Mucosa of stomach (tissue), 1 donor: ENCODE results near the gene NCKAP5.

Source experiments
- H3K27me3 ChIP-seq: one replicate; pipeline ENCODE4 v1.7.0; 2013; ENCODE audit warnings: mild to moderate bottlenecking, low read length; ENCODE audit not compliant: control insufficient read depth, insufficient read depth
- H3K36me3 ChIP-seq: one replicate; pipeline ENCODE4 v1.7.0; 2013; ENCODE audit warnings: low read length; ENCODE audit not compliant: control insufficient read depth, insufficient read depth
- H3K4me1 ChIP-seq: one replicate; pipeline ENCODE4 v1.7.0; 2013; ENCODE audit warnings: mild to moderate bottlenecking, low read length; ENCODE audit not compliant: control insufficient read depth, insufficient read depth
- H3K4me3 ChIP-seq: one replicate; pipeline ENCODE4 v1.7.0; 2013; ENCODE audit warnings: low read length
- H3K9ac ChIP-seq: one replicate; pipeline ENCODE4 v1.7.0; 2013; ENCODE audit warnings: mild to moderate bottlenecking, low read length, moderate library complexity
- H3K9me3 ChIP-seq: one replicate; pipeline ENCODE4 v1.7.0; 2013; ENCODE audit warnings: mild to moderate bottlenecking, low read length, moderate library complexity; ENCODE audit not compliant: control insufficient read depth
- donor health status: Pancreatic carcinoma.

The NCKAP5 gene

DNA sequence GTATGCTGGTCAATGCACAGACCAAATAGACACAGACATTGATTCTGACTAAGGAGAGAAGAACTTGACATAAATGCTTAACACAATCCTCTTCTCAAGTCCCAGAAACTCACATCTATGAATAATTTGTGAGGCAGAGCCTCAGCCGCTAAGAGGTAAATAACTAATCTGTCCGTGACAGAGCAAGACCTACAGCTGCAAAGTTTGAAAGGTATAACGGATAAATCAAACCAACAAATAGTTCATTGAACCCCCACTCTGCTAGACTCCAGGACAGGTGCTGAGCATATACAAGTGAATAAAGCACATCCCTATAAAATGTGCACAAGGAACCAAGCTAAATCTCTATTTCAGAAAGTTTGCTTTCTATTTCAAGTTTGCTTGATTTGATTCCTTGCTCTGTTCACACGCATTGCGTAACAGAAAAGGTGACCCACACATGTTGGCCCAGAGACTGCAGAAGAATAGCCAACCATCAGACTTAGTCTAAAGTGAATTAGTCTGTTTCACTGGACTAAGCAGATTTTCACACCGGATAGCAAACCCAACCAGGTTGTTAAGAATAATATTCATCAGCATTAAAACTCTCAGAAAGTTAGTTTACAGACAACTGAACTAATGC lies 51.7 kb downstream of the NCKAP5 start:
- Histone ChIP-seq H3K36me3 (no peaks in the 10 kb centered on the region), H3K9ac (no peak overlapping the region), H3K4me1 (no peaks in the 10 kb centered on the region), H3K9me3 (no peaks in the 10 kb centered on the region), H3K4me3 (no peak overlapping the region), H3K27me3 (no peaks in the 10 kb centered on the region)

DNA sequence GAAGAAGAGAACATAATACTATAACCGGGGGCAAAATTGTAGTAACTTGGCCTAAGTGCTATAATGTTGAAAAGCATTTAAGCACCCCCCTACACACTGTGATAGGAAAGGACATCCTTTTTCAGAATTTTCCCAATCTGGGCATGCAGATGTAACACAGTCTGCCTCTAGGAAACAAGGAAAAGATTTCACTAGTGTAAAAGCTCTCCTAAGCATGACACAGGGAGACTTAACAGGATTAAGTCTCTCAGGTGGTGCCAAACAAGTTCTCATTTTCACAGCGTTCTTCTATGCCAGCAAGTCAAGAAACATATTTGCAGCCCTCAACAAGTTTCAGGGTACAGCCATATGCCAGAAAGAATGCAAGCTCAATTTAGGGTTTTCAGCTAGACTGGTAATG lies 53.0 kb downstream of the NCKAP5 start:
- Histone ChIP-seq H3K4me1 (no peaks in the 10 kb centered on the region), H3K27me3 (no peaks in the 10 kb centered on the region), H3K9ac (no peak overlapping the region), H3K4me3 (no peak overlapping the region), H3K36me3 (no peaks in the 10 kb centered on the region), H3K9me3 (no peaks in the 10 kb centered on the region)

DNA sequence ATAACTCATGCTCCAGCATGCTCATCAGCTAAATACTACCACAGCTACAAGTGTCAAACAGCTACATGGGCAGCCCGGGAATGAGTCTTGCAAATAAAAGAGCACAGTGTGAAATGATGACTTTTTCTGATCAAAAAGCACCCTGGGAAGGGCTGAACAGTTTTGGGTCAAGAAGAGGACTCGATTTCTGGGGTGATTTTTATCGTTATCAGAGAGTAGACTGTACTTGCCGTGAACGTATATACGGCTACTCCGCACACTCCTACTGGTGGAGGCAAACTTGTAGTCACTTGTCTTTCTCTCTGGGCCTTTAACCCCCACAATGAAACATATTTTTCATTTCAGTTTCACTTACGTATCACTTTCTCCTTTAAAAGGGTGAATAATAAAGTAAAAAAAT lies 54.4 kb downstream of the NCKAP5 start:
- Histone ChIP-seq H3K36me3 (no peaks in the 10 kb centered on the region), H3K9ac (no peak overlapping the region), H3K27me3 (no peaks in the 10 kb centered on the region), H3K4me3 (no peak overlapping the region), H3K4me1 (no peaks in the 10 kb centered on the region), H3K9me3 (no peaks in the 10 kb centered on the region)

DNA sequence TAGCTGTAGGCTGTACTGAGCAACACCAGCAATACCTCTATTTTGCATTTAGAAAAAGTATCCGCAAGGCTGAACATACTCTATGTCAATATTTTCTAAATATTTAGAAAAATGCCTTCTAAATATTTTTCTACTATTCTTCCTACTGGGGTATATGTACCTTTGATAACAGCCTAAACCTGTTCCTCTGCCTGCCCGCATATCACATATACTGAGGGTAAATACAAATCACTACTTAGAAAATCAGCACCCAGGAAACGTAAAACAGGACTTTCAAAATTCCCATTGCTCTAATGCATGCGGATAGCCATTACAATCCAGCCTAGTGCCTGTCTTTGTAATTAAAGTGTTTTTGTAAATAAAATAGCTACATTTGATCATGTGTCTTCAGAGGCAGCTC lies 56.1 kb downstream of the NCKAP5 start:
- H3K9ac ChIP-seq: no peak overlapping the region
- H3K9me3 ChIP-seq: no peaks in the 10 kb centered on the region
- H3K27me3 ChIP-seq: no peaks in the 10 kb centered on the region
- no peaks in the 10 kb centered on the region for H3K36me3 ChIP-seq
- H3K4me1 ChIP-seq: no peaks in the 10 kb centered on the region
- H3K4me3 ChIP-seq: no peak overlapping the region

DNA sequence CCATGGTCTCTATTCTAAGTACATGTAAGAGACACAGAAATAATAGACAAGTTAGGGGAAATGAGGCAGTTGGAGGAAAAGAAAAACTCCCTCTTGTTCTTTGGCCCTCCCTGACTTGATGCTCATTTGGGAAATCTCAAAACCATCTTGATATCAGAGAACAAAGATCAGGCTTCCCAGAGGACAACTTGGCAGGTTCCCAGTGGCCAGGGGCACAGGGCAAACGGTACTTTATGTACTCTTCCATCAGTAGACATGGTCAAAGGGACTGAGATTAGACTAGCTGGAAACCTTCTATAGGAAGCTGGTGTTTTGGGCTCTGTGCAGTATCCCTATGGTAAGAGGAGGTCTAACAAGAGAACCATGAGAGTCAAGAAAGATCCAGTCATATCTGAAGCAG lies 56.6 kb downstream of the NCKAP5 start:
- Histone ChIP-seq H3K9ac (no peak overlapping the region), H3K4me1 (no peaks in the 10 kb centered on the region), H3K36me3 (no peaks in the 10 kb centered on the region), H3K9me3 (no peaks in the 10 kb centered on the region), H3K27me3 (no peaks in the 10 kb centered on the region), H3K4me3 (no peak overlapping the region)

DNA sequence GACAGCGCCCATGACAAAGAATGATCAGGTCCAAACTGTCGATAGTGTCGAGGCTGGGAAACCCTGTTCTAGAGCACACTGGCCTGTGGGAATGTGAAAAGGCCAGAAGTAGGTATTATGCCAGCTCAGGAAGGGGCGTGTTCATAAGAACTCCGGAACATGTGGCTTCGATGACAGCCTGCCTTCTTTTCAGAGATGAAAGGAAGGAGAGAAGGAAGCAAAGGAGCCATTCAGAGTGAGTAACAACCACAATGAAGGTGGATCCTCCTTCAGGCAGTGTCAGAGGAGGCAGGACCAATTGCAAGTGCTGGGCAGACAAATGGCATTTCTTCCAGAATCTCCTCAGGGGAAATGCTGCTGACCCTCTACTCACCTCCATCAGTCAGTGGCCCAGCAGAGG lies 58.5 kb downstream of the NCKAP5 start:
- H3K9ac ChIP-seq: no peak overlapping the region
- H3K4me3 ChIP-seq: no peak overlapping the region
- no peaks in the 10 kb centered on the region for H3K27me3 ChIP-seq
- peaks cover 3% of the 10 kb centered on the region for H3K4me1 ChIP-seq
- no peaks in the 10 kb centered on the region for H3K9me3 ChIP-seq
- H3K36me3 ChIP-seq: no peaks in the 10 kb centered on the region

DNA sequence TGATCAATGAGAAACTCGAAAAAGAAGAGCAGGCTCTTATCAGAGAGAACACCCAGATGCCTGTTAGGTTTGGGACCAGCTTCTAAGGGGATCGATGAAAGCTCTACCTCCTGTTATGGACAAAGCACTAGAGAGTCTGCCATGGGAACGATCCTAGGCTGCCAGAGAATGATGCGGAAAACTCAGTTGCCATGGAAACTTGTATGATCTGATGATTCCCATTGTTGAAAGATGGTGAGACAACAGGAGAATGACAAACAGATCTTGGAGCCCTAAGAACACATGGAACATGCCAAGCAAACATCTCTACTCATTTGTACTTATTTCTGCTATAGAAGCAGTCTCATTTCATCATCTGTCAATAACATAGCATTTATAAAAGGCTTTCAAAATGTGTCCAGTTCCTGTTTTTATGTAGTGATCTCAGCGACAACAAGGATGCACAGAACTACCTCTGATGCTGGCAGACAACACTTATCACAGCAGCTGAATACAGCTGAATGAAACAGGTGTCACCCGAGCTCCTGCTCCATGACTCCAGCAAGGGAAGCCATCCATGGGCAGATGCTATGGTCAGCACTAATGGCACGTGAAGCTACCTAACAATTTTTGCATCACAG lies 59.6 kb downstream of the NCKAP5 start:
- Histone ChIP-seq H3K4me1 (peaks cover 9% of the 10 kb centered on the region), H3K36me3 (no peaks in the 10 kb centered on the region), H3K4me3 (no peak overlapping the region), H3K27me3 (no peaks in the 10 kb centered on the region), H3K9ac (no peak overlapping the region), H3K9me3 (no peaks in the 10 kb centered on the region)

DNA sequence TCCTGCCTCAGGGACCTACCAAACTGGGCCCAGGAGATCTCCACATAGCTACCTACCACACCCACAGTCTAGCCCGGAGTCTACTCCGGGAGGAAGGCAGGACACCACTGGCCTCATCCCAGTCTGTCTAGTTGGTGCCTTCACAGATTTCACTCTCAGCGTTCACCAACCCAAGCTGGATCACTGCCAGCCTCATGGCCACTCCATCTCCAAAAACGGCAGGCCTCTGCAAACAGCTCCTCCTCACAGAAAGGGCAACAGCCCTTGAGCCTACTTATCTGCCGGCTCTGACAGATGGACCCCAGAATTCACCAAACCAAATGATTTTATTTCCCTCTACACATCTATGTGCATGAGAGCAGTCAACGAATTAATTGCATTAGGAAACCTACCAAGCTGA lies 61.3 kb downstream of the NCKAP5 start:
- Histone ChIP-seq H3K4me1 (peaks cover 19% of the 10 kb centered on the region), H3K36me3 (no peaks in the 10 kb centered on the region), H3K9me3 (no peaks in the 10 kb centered on the region), H3K9ac (no peak overlapping the region), H3K4me3 (no peak overlapping the region), H3K27me3 (no peaks in the 10 kb centered on the region)

DNA sequence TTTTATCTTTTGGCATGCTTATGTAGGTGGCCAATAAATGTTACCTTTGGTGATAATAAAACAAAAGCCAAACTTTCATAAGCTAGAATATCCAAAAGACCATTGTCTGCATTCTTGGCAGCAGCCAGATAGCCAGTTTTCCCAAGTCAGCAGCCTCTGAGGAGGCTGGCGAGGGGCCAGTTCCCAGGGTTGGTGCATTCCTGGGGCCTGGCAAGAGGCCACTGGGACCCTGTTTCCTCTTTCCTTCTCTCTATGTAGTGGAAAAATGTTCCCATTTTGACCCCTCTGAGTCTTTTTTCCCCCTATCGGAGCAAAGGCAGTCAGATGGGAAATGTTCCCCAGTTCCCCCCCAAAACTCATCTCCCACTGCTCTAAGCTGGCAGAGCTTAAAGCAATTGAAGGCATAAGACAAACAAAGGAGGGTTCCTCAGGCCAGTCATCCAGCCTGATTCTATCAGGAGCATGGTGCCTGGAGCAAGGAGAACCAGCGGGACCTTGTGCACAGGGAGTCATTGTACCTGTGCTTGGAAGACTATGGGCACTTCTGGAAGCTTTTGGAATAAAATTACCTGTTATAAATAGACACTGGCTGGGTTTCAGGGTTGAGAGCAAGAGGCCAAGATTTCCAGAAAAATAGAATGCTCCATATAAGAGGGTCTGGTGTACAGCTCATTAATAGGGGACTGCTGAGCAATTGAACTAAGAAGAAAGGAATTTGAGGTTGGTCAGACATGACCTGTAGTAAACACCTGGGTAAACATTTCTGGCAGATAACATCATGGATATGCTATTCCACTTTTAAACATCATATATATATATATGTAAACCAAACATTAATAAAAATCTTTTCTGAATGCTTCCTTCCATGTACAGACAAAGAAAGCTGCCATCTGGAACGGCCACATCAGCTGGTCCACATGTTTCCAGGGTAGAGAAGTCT lies 63.4 kb downstream of the NCKAP5 start:
- Histone ChIP-seq H3K4me3 (no peak overlapping the region), H3K9me3 (no peaks in the 10 kb centered on the region), H3K9ac (no peak overlapping the region), H3K36me3 (no peaks in the 10 kb centered on the region), H3K27me3 (no peaks in the 10 kb centered on the region), H3K4me1 (peaks cover 19% of the 10 kb centered on the region)

DNA sequence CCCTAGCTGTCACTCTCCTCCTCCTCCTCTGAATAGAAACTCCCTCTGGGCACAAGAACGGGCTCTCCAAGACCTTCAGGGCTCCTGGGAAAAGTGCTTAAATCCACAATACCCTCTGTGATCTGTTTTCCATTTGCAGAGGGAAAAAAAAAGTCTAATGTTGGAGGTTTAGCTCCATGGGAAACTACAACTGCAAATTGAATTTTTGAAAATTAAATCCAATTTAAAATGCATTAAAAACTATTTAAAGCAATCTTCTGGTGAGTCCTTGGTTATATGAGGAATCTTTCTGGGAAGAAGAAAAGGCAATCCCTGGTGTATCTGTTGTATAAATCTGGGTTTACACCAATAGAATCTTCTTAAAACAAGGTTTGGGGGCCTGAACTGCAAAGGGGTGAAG lies 64.3 kb downstream of the NCKAP5 start:
- Histone ChIP-seq H3K4me3 (no peak overlapping the region), H3K27me3 (no peaks in the 10 kb centered on the region), H3K9me3 (no peaks in the 10 kb centered on the region), H3K9ac (no peak overlapping the region), H3K36me3 (no peaks in the 10 kb centered on the region), H3K4me1 (peaks cover 24% of the 10 kb centered on the region)

DNA sequence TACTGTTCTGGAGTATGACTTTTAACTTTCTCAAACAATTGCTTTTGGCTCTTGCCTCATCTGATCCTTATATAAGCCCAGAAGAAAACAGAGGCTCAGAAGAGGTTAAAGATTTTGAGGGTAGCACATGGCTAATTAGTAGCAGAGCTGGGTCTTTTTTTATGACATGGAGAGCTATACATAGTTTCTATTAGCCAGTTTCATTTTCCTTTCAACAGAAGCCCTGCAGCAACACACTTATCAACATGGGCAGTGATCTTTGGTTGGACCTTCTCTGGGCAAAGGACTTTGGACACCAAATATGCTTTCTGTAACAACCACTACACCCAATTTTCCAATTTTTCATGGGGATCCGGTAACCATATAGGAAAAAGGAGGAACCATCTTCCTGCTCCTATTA lies 64.9 kb downstream of the NCKAP5 start:
- no peaks in the 10 kb centered on the region for H3K9me3 ChIP-seq
- H3K27me3 ChIP-seq: no peaks in the 10 kb centered on the region
- H3K36me3 ChIP-seq: no peaks in the 10 kb centered on the region
- H3K4me1 ChIP-seq: peaks cover 27% of the 10 kb centered on the region
- no peak overlapping the region for H3K4me3 ChIP-seq
- H3K9ac ChIP-seq: no peak overlapping the region

DNA sequence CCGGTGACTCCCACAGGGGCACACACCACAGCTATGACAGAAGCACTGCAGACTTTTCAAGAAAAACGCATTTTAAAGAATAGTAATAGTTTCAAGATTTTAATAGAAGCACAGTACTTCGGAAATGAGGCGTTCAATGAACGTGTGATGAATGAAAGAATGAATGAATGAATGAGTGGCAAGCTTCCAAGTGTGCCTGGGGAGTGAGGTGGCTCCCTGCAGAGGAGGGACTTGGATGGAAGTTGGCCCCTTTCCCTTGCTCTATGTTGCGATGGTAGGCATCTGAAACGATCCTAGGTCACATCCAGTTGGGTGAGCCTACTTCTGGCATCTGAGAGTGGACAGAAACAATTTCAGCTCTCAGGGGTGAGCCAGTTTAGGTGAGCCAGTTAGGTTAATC lies 65.6 kb downstream of the NCKAP5 start:
- Histone ChIP-seq H3K4me1 (peaks cover 32% of the 10 kb centered on the region), H3K4me3 (no peak overlapping the region), H3K9ac (no peak overlapping the region), H3K27me3 (no peaks in the 10 kb centered on the region), H3K9me3 (no peaks in the 10 kb centered on the region), H3K36me3 (no peaks in the 10 kb centered on the region)
